Fibroblast of lung (primary cell): ENCODE data around the gene ACSS1. TPM values are rescaled to one million over a fixed set of nuclear protein-coding genes. Genes with fewer than 3 reads are reported as not detected.

ENCODE experiments used
- DNase-seq, 2 donors: peaks; one replicate each; pipeline versions ENCODE4 v3.0.0 to v3.0.0-alpha.2; 2010; ENCODE audit warnings: low read depth in 2 of 2
- H2AFZ ChIP-seq: 2 replicates; pipeline ENCODE4 v1.5.1; 2012; ENCODE audit warnings: low read length, control low read depth, inconsistent platforms
- H3K27ac ChIP-seq: 2 replicates; pipeline ENCODE4 v1.5.1; 2011; ENCODE audit warnings: low read length, control low read depth; ENCODE audit not compliant: insufficient read depth
- H3K27me3 ChIP-seq: 2 replicates; pipeline ENCODE4 v1.5.1; 2011; ENCODE audit warnings: mild to moderate bottlenecking, low read length; ENCODE audit not compliant: control insufficient read depth, insufficient read depth
- H3K36me3 ChIP-seq: 2 replicates; pipeline ENCODE4 v1.5.1; 2011; ENCODE audit warnings: low read length; ENCODE audit not compliant: control insufficient read depth, insufficient read depth
- H3K4me1 ChIP-seq: 2 replicates; pipeline ENCODE4 v1.5.1; 2011; ENCODE audit warnings: low read length; ENCODE audit not compliant: control insufficient read depth, insufficient read depth; ENCODE audit errors: extremely low read depth
- H3K4me2 ChIP-seq: 2 replicates; pipeline ENCODE4 v1.5.1; 2011; ENCODE audit warnings: low read length, control low read depth; ENCODE audit not compliant: insufficient read depth; ENCODE audit errors: extremely low read depth
- H3K4me3 ChIP-seq, 4 experiments: fragments of 200-600 bp in 1 of 4; sonication (generic) in 1 of 4; replicated peaks in 1 of 4; 2 replicates each; pipeline ENCODE4 v1.5.1; 2011 to 2016; ENCODE audit warnings: low read length in 4 of 4, low read depth in 3 of 4, mild to moderate bottlenecking in 3 of 4, control low read depth in 2 of 4, inconsistent platforms in 1 of 4, mixed read lengths in 1 of 4; ENCODE audit not compliant: insufficient read depth in 1 of 4; ENCODE audit errors: control extremely low read depth in 1 of 4
- H3K79me2 ChIP-seq: 2 replicates; pipeline ENCODE4 v1.5.1; 2012; ENCODE audit warnings: mild to moderate bottlenecking, low read length, inconsistent platforms; ENCODE audit not compliant: control insufficient read depth, insufficient read depth
- H3K9ac ChIP-seq: 2 replicates; pipeline ENCODE4 v1.5.1; 2011; ENCODE audit warnings: mild to moderate bottlenecking, low read length, control low read depth; ENCODE audit not compliant: insufficient read depth
- H3K9me3 ChIP-seq: 2 replicates; pipeline ENCODE4 v1.5.1; 2012; ENCODE audit warnings: low read depth, low read length; ENCODE audit not compliant: control insufficient read depth, insufficient read depth
- H4K20me1 ChIP-seq: 2 replicates; pipeline ENCODE4 v1.5.1; 2011; ENCODE audit warnings: low read length; ENCODE audit not compliant: control insufficient read depth, insufficient read depth; ENCODE audit errors: extremely low read depth
- EZH2 ChIP-seq: IDR thresholded peaks from 2 replicates; pipeline ENCODE4 v1.5.1; 2012; ENCODE audit warnings: low read length, control low read depth, mild to moderate bottlenecking; ENCODE audit errors: missing control alignments
- polyA minus RNA-seq: library from RNA; depleted of rRNA, polyadenylated mRNA; stranded (reverse); fragments of >200 nt; gene quantifications from 2 replicates; pipeline ENCODE4 v1.2.3, GENCODE V29; 2011; ENCODE audit warnings: low replicate concordance
- polyA plus RNA-seq, 2 donors: library from polyadenylated mRNA; depleted of rRNA in 1 of 2; stranded (reverse) in 1 of 2; unstranded in 1 of 2; fragments of >200 nt; gene quantifications; 2 replicates each; pipeline ENCODE4 v1.2.1, GENCODE V29; 2011 to 2012; ENCODE audit warnings: missing spikeins in 1 of 2
- total RNA-seq: library from RNA; depleted of rRNA; stranded (reverse); fragments of >200 nt; gene quantifications from 2 replicates; pipeline ENCODE4 v1.2.1, GENCODE V29; 2014
- TF ChIP-seq, protein P1 (sequence below), 2 donors: IDR thresholded peaks in 1 of 2; conservative IDR thresholded peaks in 1 of 2; 1 replicate in 1 of 2; 2 replicates in 1 of 2; pipeline ENCODE4 v1.5.1; 2011 to 2012; ENCODE audit warnings: low read length in 2 of 2, control low read depth in 1 of 2, inconsistent platforms in 1 of 2, low read depth in 1 of 2, mild to moderate bottlenecking in 1 of 2

The ACSS1 gene
- total RNA-seq = 1.3 and 3.9 TPM in 2 replicates
- 0.53 and 3.4 TPM in 2 replicates for polyA plus RNA-seq
- 0.61 and 3.4 TPM in 2 replicates for polyA plus RNA-seq (2012)
- polyA minus RNA-seq = 0.93 and 9.5 TPM in 2 replicates

DNA sequence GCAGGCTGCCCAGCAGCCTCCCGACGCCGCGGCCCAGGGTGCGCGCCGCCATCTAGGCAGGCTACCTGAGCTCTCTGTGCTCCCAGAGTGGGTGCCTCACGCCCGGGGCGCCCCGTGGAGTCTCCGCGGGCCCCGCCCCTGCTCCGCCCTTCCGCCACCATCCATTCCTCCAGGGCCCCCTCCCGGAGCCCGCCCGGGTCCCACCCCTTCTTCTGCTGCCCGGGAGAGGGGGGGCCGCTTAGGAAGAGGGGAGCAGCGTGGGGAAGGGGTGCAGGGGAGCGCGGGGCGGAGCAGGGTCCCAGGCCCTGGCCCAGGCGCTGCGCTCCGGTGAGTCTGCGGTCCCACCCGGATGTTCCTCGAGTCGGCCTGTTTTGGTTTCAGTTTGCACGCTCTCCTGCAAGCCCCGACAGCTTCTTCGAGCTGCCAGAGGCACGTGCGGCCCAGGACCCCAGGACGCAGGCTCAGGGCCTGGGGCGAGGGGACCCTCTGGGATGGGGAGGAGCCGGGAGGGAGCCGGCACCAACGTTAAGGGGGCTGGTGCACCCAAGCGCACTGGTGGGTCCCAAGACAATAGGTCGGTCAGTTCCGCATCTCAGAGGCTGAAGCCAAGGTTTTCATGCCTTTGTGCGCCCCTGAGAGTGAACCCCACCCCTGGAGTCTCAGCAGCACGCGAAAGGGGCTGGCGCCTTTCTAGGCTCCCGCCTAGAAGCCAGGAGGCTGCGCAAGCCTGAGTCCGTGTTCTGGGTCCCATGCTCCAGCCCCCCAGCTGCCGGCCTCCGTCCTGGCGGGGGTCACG, at the start of gene ACSS1:
Gene ACSS1 (minus strand): TSS at position 89 of the 796 bp plus-strand sequence. CDS start 37 bp downstream, at position 52.
- Histone ChIP-seq H3K4me3 (peak within 1 kb of the TSS; percentile 53 to 62 (median 56)), H3K4me1 (peaks cover 11% of the 10 kb centered on the region), H3K36me3 (no peaks in the 10 kb centered on the region), H3K4me2 (peak within 1 kb of the TSS; percentile 87), H4K20me1 (no peaks in the 10 kb centered on the region), H3K79me2 (no peaks in the 10 kb centered on the region), H3K9me3 (no peaks in the 10 kb centered on the region), H3K27me3 (peaks cover 31% of the 10 kb centered on the region), H2AFZ (peak within 1 kb of the TSS; percentile 73), H3K9ac (peak within 1 kb of the TSS; percentile 34), H3K27ac (no peak within 1 kb of the TSS)
- TF ChIP-seq EZH2 = peak; percentile 32
- TF ChIP-seq, protein P1, sequence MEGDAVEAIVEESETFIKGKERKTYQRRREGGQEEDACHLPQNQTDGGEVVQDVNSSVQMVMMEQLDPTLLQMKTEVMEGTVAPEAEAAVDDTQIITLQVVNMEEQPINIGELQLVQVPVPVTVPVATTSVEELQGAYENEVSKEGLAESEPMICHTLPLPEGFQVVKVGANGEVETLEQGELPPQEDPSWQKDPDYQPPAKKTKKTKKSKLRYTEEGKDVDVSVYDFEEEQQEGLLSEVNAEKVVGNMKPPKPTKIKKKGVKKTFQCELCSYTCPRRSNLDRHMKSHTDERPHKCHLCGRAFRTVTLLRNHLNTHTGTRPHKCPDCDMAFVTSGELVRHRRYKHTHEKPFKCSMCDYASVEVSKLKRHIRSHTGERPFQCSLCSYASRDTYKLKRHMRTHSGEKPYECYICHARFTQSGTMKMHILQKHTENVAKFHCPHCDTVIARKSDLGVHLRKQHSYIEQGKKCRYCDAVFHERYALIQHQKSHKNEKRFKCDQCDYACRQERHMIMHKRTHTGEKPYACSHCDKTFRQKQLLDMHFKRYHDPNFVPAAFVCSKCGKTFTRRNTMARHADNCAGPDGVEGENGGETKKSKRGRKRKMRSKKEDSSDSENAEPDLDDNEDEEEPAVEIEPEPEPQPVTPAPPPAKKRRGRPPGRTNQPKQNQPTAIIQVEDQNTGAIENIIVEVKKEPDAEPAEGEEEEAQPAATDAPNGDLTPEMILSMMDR (conservative IDR thresholded peaks at IDR 0.05 in 1 of 2, IDR thresholded peaks at IDR 0.05 in 1 of 2; ENCODE audit: low read depth in 1 of 2, low read length in 2 of 2) = no peak
- peak; percentile 27 to 35 for DNase-seq

DNA sequence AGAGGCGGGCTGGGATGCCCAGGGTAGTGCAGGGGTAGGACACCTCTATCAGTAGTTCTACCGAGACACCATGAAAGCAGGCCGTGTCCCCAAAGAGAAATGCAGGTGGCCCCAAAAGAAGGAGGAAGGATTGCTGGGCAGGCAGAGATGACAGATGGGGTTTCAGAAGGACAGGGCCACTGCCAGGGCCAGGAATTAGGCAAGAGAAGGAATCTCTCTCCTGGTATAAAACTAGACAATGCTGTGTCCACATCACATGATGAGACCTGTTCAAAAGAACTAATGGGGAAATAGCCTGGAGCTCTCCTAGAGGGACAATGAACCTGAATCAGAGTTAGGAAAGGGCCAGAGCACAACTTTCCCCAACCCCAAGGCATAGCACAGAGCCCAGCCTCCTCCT, 45.6 kb upstream of the ACSS1 start:
- H3K4me1 ChIP-seq = no peaks in the 10 kb centered on the region
- H3K79me2 ChIP-seq = no peaks in the 10 kb centered on the region
- no peak overlapping the region for H3K27ac ChIP-seq
- no peak overlapping the region for H2AFZ ChIP-seq
- H3K36me3 ChIP-seq = no peaks in the 10 kb centered on the region
- H3K27me3 ChIP-seq = no peaks in the 10 kb centered on the region
- H3K9me3 ChIP-seq = no peaks in the 10 kb centered on the region
- no peak overlapping the region for H3K4me3 ChIP-seq
- no peak overlapping the region for H3K4me2 ChIP-seq
- H4K20me1 ChIP-seq = no peaks in the 10 kb centered on the region
- DNase-seq = no peak
- no peak overlapping the region for H3K9ac ChIP-seq
- TF ChIP-seq, protein P1 (conservative IDR thresholded peaks at IDR 0.05 in 1 of 2, IDR thresholded peaks at IDR 0.05 in 1 of 2; ENCODE audit: low read depth in 1 of 2, low read length in 2 of 2) = no peak
- TF ChIP-seq EZH2 = no peak

DNA sequence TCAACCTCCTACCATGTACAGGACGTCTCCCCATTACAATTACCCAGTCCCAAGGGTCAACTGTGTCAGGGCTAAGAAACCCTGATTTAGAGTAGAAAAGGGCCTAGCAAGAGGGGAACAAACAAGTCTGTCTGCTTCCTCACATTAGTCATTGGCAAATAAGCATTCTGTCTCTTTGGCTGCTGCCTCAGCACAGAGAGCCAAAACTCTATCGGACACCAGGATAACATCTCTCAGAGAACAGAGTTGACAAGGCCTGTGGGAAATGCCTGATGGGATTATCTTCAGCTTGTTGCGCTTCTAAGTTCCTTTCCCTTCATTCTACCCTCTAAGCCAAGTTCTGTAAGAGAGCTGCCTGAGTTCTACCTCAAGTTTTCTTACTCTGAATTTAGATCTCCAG, 43.0 kb upstream of the ACSS1 start:
- Histone ChIP-seq H3K27me3 (no peaks in the 10 kb centered on the region), H3K79me2 (no peaks in the 10 kb centered on the region), H3K36me3 (no peaks in the 10 kb centered on the region), H3K27ac (no peak overlapping the region), H3K9me3 (no peaks in the 10 kb centered on the region), H3K9ac (no peak overlapping the region), H3K4me3 (no peak overlapping the region), H2AFZ (no peak overlapping the region), H3K4me2 (no peak overlapping the region), H4K20me1 (no peaks in the 10 kb centered on the region), H3K4me1 (no peaks in the 10 kb centered on the region)
- no peak for TF ChIP-seq EZH2
- no peak for DNase-seq
